Subcutaneous abdominal adipose tissue (tissue), 5 donors: ENCODE results near the gene FAM3B.

Experiments
- H3K27ac ChIP-seq: one replicate; pipeline ENCODE4 v1.7.0; 2013; ENCODE audit warnings: low read depth, mild to moderate bottlenecking, inconsistent platforms, low read length, moderate library complexity
- H3K27me3 ChIP-seq, 5 donors: one replicate each; pipeline ENCODE4 v1.7.0; 2013; ENCODE audit warnings: low read length in 5 of 5, inconsistent platforms in 1 of 5; ENCODE audit not compliant: control insufficient read depth in 5 of 5, insufficient read depth in 4 of 5
- H3K36me3 ChIP-seq, 5 donors: one replicate each; pipeline ENCODE4 v1.7.0; 2013; ENCODE audit warnings: low read length in 5 of 5; ENCODE audit not compliant: control insufficient read depth in 5 of 5, insufficient read depth in 5 of 5
- H3K4me1 ChIP-seq, 5 donors: one replicate each; pipeline ENCODE4 v1.7.0; 2013; ENCODE audit warnings: low read length in 5 of 5, mild to moderate bottlenecking in 3 of 5, moderate library complexity in 1 of 5; ENCODE audit not compliant: control insufficient read depth in 5 of 5, insufficient read depth in 5 of 5
- H3K4me3 ChIP-seq, 5 donors: one replicate each; pipeline ENCODE4 v1.7.0; 2013; ENCODE audit warnings: low read length in 5 of 5, low read depth in 1 of 5
- H3K9ac ChIP-seq, 5 donors: one replicate each; pipeline ENCODE4 v1.7.0; 2013; ENCODE audit warnings: low read length in 5 of 5, mild to moderate bottlenecking in 4 of 5, moderate library complexity in 3 of 5
- H3K9me3 ChIP-seq, 5 donors: one replicate each; pipeline ENCODE4 v1.7.0; 2013; ENCODE audit warnings: low read length in 5 of 5; ENCODE audit not compliant: control insufficient read depth in 5 of 5
- donor health status: healthy.
- donor health status: healthy.
- donor health status: healthy.
- donor health status: healthy.
- donor health status: healthy.

FAM3B gene

DNA sequence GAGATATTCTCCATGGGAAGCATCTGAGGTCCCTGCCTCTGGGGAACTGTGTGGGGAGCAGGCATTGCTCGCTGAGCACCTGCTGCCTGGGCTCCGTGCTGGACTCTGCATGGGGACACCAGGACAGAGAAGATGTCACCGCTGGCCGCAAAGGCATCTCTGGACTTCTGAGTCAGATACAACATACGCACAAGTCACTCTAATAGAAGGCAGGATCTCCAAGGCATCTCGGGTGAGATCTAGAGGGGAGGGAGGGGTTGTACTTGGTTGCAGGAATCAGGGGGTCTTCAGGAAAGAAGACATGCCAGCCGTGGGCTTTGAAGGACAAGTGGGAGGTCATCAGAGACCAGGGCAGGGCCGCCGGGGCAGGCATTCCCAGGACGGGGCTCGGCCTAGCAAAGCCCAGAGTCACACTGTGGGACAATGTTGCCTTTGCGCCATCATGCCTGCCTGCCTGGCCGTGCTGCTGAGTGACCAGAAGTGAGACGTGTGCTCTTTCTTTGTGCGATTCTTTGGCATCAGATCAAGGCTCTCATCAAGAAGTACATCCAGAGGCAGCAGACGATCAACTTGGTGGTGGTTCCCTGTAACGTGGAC lies 73.5 kb downstream of the FAM3B start:
- no peaks in the 10 kb centered on the region for H3K27me3 ChIP-seq
- peaks cover 0 to 51% (median 4%) of the 10 kb centered on the region in 5 donors for H3K36me3 ChIP-seq
- no peak overlapping the region for H3K9ac ChIP-seq
- H3K4me1 ChIP-seq: peaks cover 9 to 23% (median 16%) of the 10 kb centered on the region in 5 donors
- H3K9me3 ChIP-seq: no peaks in the 10 kb centered on the region
- no peak overlapping the region for H3K4me3 ChIP-seq
- H3K27ac ChIP-seq: no peak overlapping the region

DNA sequence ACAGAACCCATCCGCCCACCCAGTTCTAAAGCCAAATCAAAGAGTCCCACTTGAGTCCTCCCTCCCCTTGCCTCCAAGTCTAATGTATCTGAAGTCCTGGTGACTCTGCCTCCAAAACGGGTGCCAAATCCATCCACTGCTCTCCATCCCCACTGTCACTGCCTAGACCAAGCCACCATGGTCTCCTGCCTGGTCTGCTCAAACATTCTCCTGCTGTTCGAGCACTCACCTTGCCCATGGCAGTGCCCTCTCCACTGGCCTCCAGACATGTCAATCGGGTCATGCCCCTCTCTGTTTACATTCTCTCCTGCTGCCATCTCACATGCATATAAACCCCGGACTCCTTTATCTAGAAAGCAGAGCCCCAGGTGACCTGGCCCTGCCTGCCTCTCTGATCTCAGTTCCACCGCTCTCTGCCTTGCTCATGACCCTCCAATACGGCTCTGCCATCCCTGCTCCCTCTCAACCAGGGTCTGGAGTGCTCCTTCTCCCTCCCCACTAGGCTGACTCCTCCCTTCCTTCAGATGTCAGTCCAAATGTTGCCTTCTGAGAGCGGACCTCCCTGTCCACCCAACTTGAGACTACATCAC lies 77.4 kb downstream of the FAM3B start:
- Histone ChIP-seq H3K4me3 (no peak overlapping the region), H3K36me3 (peaks cover 0 to 53% (median 35%) of the 10 kb centered on the region in 5 donors), H3K9me3 (no peaks in the 10 kb centered on the region), H3K9ac (no peak overlapping the region), H3K27ac (no peak overlapping the region), H3K4me1 (peaks cover 0 to 12% (median 8%) of the 10 kb centered on the region in 5 donors), H3K27me3 (no peaks in the 10 kb centered on the region)

DNA sequence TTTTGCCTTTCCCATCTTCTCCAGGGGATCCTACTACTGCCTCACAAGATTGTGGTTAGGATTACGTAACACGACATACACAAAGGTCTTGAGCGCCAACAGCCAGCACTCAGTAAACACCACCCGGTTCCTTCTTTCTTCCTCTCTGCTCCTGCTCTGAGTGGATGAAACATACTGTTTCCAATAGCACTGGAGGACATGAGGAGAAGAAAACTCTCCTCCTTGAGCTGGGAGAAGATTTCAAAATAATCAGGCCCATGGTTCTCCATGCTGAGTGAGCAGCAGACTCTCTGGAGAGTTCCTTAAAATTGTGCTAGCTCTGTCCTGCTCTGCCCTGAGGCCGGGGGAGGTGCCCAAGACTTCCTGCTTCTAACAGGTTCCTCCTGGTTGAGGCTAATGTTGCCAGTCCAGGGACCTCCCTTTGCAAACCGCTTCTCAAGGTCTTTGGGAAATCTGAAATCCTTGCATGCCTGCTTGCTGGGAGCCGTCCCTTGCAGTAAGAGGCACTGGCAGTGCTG lies 80.0 kb downstream of the FAM3B start:
- Histone ChIP-seq H3K9me3 (no peaks in the 10 kb centered on the region), H3K9ac (no peak overlapping the region), H3K36me3 (peaks cover 0 to 57% (median 39%) of the 10 kb centered on the region in 5 donors), H3K27me3 (no peaks in the 10 kb centered on the region), H3K4me3 (no peak overlapping the region), H3K4me1 (peaks cover 0 to 12% (median 8%) of the 10 kb centered on the region in 5 donors), H3K27ac (no peak overlapping the region)

DNA sequence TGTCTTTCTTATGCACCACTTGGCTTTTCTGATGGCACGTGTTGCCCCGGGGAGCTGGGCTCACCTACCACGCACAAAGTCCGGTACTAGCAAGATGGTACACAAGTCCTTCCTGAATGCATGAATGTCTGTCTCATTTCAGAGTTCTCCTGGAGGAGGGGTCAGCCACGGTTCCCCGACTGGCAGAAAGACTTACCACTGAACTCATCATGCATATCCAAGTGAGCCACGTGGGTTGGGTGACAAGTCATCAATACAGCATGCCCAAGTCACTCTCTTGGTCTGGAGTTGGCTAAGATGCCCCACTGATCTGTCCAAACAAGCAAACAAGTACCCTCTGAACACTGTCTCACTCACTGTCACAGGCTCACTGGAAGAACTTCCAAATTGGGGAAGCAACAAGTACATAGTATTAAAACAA lies 80.9 kb downstream of the FAM3B start:
- no peaks in the 10 kb centered on the region for H3K27me3 ChIP-seq
- no peak overlapping the region for H3K27ac ChIP-seq

DNA sequence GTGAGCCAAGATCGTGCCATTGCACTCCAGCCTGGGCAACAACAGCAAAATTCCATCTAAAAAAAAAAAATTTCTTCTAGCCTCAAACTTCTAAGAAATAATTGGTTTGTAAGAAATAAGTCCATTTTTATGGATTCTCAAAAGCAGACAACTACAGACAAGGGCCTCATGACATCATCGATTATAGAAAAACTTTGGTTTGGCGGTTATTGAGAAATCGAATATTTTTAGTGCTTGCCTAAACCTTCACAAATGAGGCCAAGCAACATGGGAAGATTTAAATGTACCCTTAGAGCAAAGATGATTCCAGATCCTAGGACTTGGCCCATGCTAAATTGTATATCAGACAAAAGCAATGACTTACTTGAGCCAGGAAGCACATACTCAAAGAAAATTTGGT lies 81.7 kb downstream of the FAM3B start:
- Histone ChIP-seq H3K4me1 (peaks cover 0 to 12% (median 8%) of the 10 kb centered on the region in 5 donors), H3K27me3 (no peaks in the 10 kb centered on the region), H3K27ac (no peak overlapping the region), H3K9me3 (no peaks in the 10 kb centered on the region), H3K4me3 (no peak overlapping the region), H3K9ac (no peak overlapping the region), H3K36me3 (peaks cover 0 to 70% (median 55%) of the 10 kb centered on the region in 5 donors)

More for the DNA sequence above, 80.9 kb downstream of the FAM3B start:
- peaks cover 0 to 64% (median 47%) of the 10 kb centered on the region in 5 donors for H3K36me3 ChIP-seq
- no peak overlapping the region for H3K9ac ChIP-seq
- H3K4me1 ChIP-seq: peaks cover 0 to 12% (median 8%) of the 10 kb centered on the region in 5 donors
- no peaks in the 10 kb centered on the region for H3K9me3 ChIP-seq
- no peak overlapping the region for H3K4me3 ChIP-seq

DNA sequence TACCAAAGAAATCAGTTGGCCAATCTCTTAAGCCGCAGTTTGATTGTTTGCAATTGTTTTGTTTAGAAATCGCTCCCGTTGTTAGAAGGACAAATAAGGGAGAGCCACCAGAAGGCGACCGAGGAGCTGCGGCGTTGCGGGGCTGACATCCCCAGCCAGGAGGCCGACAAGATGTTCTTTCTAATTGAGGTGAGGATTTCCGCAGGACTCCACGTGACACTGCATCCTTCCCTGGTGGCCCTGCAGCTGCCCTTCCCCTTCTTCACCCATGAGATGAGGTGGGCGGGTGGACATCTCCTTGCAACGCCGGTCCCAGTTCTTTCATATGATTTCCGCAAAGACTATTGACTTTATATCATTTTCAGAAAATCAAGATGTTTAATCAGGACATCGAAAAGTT lies 82.2 kb downstream of the FAM3B start:
- no peak overlapping the region for H3K27ac ChIP-seq
- H3K4me1 ChIP-seq: peaks cover 0 to 12% (median 8%) of the 10 kb centered on the region in 5 donors
- H3K4me3 ChIP-seq: no peak overlapping the region
- peaks cover 0 to 70% (median 60%) of the 10 kb centered on the region in 5 donors for H3K36me3 ChIP-seq
- H3K9ac ChIP-seq: no peak overlapping the region
- no peaks in the 10 kb centered on the region for H3K9me3 ChIP-seq
- H3K27me3 ChIP-seq: no peaks in the 10 kb centered on the region

DNA sequence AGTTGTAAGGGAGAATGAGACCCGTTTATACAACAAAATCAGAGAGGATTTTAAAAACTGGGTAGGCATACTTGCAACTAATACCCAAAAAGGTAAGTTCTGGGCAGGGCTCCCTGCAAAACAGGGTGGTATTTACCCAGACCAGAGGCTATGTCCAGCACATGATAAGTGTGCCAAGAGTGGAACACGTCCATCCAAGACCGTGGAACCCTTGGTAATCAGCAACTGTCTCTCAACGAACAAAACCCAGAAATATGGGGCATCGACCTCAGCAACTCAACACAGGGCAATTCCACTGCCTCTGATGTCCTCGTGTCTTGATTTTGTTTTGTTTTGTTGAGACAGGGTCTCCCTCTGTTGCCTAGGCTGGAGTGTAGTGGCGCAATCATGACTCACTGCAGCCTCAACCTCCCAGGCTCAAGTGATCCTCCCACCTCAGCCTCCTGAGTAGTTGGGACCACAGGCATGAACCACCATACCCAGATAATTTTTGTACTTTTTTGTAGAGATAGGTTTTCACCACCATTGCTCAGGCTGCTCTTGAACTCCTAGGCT lies 82.7 kb downstream of the FAM3B start:
- Histone ChIP-seq H3K9ac (no peak overlapping the region), H3K4me1 (peaks cover 0 to 12% (median 8%) of the 10 kb centered on the region in 5 donors), H3K9me3 (no peaks in the 10 kb centered on the region), H3K27me3 (no peaks in the 10 kb centered on the region), H3K27ac (no peak overlapping the region), H3K4me3 (no peak overlapping the region), H3K36me3 (peaks cover 0 to 74% (median 65%) of the 10 kb centered on the region in 5 donors)

DNA sequence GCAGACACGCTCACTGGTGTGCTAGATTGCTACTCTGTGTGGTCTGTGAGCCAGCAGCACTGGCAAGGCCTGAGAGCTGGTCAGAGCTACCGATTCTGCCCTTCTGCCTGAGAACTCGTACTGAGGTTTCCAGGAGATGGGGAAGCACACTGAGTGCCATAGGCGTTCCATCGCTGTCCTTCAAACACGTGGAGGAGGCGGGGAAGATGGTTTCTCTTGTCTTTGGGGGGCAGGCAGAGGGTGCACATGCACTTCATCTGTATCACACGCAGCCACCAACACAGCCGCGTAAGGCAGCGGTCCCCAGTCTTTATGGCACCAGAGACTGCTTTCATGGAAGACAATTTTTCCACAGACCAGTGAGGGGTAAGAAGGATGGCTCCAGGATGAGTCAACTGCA lies 85.6 kb downstream of the FAM3B start:
- peaks cover 0 to 3% (median under 1%) of the 10 kb centered on the region in 5 donors for H3K4me1 ChIP-seq
- no peak overlapping the region for H3K9ac ChIP-seq
- no peaks in the 10 kb centered on the region for H3K27me3 ChIP-seq
- H3K36me3 ChIP-seq: peaks cover 0 to 74% (median 62%) of the 10 kb centered on the region in 5 donors
- no peaks in the 10 kb centered on the region for H3K9me3 ChIP-seq
- H3K27ac ChIP-seq: no peak overlapping the region
- no peak overlapping the region for H3K4me3 ChIP-seq

DNA sequence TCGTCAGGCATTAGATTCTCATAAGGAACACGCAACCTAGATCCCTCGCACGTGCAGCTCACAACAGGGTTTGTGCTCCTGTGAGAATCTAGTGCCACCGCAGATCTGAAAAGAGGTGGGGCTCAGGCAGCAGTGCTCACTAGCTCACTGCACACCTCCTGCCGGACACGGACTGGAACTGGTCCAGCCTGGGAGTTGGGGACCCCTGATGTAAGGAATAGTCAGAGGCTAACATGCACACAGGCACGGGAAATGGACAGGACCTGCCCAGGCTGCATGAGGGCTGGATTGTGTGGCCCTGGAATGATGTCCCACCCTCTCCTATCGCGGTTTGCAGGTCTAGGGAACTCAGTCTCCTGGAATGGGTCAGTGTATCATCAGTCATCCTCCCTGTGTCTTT lies 86.2 kb downstream of the FAM3B start:
- Histone ChIP-seq H3K9me3 (no peaks in the 10 kb centered on the region), H3K9ac (no peak overlapping the region), H3K4me3 (no peak overlapping the region), H3K27ac (no peak overlapping the region), H3K27me3 (no peaks in the 10 kb centered on the region), H3K36me3 (peaks cover 0 to 74% (median 63%) of the 10 kb centered on the region in 5 donors), H3K4me1 (no peaks in the 10 kb centered on the region)

DNA sequence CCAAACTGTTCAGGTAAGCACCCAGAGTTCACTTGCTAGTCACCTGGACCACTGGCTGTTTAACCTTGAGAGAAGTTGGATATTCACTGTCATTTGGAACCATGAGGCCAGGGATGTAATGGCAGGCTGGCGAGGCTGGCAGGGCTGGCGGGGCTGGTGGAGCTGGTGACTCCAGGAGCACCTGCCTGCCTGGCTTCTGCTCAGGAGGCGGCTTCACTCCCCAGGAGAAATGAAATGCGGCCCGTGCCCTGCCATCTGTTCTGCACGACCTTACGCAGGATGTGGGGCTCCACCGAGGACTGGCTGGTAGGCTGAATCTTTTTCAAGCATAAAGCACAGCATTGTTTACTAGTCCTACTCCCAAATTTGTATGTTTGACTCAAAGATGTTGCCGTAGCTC lies 86.7 kb downstream of the FAM3B start:
- H3K36me3 ChIP-seq: peaks cover 0 to 78% (median 67%) of the 10 kb centered on the region in 5 donors
- H3K4me3 ChIP-seq: no peak overlapping the region
- H3K27me3 ChIP-seq: no peaks in the 10 kb centered on the region
- no peak overlapping the region for H3K27ac ChIP-seq
- no peak overlapping the region for H3K9ac ChIP-seq
- H3K4me1 ChIP-seq: no peaks in the 10 kb centered on the region
- no peaks in the 10 kb centered on the region for H3K9me3 ChIP-seq
